ENCODE measurements around the gene SELENBP1.

Gene SELENBP1

DNA sequence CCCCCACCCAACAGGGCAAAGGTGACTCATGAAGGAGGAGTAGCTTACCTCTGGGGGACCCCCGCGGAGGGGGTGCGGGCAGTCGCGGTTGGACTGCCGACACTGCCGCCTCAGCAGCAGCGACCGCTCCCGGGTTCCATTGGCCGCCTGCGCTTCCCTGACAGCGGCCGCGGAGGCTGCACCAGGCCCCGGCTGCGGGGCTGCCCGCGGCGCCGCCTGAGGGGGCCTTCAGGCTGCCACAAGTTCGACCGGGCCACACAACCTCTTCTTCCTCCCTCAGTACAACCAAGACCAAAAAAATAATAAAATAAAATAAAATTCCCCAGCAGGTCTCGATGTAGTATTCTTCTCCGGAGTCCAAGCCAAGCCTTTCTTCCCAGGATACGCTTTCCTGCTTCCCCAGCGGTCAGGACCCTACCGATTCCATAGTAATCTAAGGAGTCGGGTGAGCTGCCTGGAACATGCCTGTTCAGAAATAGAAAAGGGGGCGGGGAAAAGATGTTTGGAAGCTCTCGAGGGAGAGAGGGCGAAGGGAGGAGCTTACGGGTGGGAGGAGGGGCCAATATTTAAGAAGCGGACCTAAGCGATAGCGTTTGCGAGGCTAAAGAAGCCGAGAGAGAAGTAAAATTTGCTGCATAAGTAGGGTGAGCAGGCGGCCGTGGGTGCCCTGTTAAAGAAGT is 45.1 kb downstream of the SELENBP1 start, which contains the start of gene PI4KB:
Gene PI4KB (minus strand): TSS at position 194 of the 680 bp plus-strand sequence. CDS start 10,935 bp downstream, outside the sequence.
- H3K9ac ChIP-seq (ENCODE audit: low read length), result peak within 1 kb of the TSS; percentile 92

DNA sequence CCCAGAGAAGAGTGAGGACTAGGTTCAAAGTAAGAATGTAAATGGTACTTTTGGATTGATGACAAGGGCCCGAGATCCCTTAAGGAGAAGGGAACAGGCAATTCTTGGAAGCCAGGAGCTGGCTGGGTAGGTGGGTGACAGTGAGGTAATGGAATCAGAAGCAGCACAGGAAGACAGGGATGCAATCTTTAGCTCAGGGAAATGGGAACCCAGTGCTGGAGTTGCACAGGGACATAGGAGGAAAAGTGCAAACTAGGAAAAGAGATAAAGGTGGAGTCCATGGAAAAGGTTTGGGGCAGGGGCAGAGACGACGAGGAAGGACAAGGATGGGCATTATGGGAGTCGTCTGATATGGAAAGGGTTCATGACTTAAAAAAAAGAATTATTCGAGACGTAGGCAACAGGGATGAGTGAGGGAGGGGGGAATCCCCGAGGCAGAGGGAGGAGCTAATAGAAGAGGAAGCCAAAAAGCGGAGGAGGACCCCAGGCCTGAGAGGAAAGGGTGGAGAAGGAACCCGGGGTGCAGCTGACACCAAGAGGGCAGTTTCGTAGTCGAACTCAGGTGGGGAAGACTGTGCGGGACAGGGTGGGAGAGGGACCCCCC is 45.8 kb downstream of the SELENBP1 start:
- H3K9ac ChIP-seq (ENCODE audit: low read length), result peak overlapping the region; percentile 92
- H3K9me3 ChIP-seq (ENCODE audit: control insufficient read depth, low read length), result no peaks in the 10 kb centered on the region
- peaks cover 20% of the 10 kb centered on the region for H3K4me1 ChIP-seq (ENCODE audit: control insufficient read depth, insufficient read depth, low read length)
- H3K27me3 ChIP-seq (ENCODE audit: control insufficient read depth, insufficient read depth, low read length), result no peaks in the 10 kb centered on the region
- H3K36me3 ChIP-seq (ENCODE audit: control insufficient read depth, insufficient read depth, low read length), result peaks cover 10% of the 10 kb centered on the region
- H3K4me3 ChIP-seq (ENCODE audit: low read length), result peak overlapping the region; percentile 23

More for the DNA sequence above, 45.1 kb downstream of the SELENBP1 start, which contains the start of gene PI4KB:
- Histone ChIP-seq H3K36me3 (ENCODE audit: control insufficient read depth, insufficient read depth, low read length) (peaks cover 10% of the 10 kb centered on the region), H3K4me3 (ENCODE audit: low read length) (peak within 1 kb of the TSS; percentile 23), H3K4me1 (ENCODE audit: control insufficient read depth, insufficient read depth, low read length) (peaks cover 20% of the 10 kb centered on the region), H3K27me3 (ENCODE audit: control insufficient read depth, insufficient read depth, low read length) (no peaks in the 10 kb centered on the region), H3K9me3 (ENCODE audit: control insufficient read depth, low read length) (no peaks in the 10 kb centered on the region)

DNA sequence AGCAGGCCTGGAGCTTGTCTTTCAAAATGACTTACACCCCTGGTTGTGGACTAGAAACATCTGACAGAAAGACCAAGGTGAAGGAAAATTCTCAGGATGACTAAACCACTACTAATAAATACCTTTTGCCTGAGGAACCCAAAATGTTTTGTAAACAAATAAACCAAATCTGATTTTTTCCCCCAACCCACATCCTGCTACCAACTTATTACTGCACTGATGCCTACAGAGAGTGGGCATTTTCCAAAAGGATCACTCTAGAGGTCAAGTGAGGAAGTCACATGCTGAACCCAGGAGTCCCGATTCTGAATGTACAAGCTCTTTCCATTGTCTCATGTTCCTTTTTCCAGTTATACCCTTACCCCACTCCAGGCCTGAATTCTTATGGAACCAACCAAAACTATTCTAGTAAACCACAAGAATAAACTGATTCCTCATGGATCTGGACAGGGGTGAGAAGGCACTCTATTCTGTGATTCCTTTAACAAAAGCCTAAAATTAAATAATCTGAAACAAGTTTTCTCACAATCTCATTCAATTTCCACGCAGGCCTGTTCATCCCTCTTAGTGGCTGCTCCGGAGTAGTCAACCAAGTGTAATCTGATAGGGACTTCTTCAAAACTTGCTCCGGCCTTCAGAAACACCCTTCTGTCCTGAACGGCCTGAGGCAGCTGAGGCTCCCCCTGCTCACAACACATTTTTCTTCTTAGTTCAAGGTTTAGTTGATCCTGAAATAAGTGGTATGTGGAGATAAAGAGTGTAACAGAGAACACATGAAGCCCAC is 46.7 kb downstream of the SELENBP1 start:
- Histone ChIP-seq H3K27me3 (ENCODE audit: control insufficient read depth, insufficient read depth, low read length) (no peaks in the 10 kb centered on the region), H3K9me3 (ENCODE audit: control insufficient read depth, low read length) (no peaks in the 10 kb centered on the region), H3K4me3 (ENCODE audit: low read length) (peak overlapping the region; percentile 23), H3K4me1 (ENCODE audit: control insufficient read depth, insufficient read depth, low read length) (peaks cover 20% of the 10 kb centered on the region), H3K36me3 (ENCODE audit: control insufficient read depth, insufficient read depth, low read length) (peaks cover 10% of the 10 kb centered on the region), H3K9ac (ENCODE audit: low read length) (peak overlapping the region; percentile 92)

DNA sequence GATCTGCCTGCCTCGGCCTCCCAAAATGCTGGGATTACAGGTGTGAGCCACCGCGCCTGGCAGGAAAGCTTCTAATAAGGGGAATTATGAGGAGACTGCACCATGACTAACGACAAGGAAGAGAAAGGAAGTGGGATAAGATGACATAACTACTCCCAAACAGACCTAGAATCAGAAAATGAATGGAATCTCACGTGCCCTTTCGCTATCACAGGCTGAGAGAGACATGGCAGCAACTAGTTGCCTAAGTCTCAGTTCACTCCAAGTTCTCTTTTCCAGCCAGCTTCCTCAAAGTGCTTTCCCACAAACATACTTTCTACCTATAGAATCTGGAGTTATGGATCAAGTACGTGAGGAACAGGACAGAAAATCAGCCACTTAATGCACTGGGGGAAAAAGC is 47.3 kb downstream of the SELENBP1 start:
- peaks cover 20% of the 10 kb centered on the region for H3K4me1 ChIP-seq (ENCODE audit: control insufficient read depth, insufficient read depth, low read length)
- H3K27me3 ChIP-seq (ENCODE audit: control insufficient read depth, insufficient read depth, low read length), result no peaks in the 10 kb centered on the region
- no peak overlapping the region for H3K9ac ChIP-seq (ENCODE audit: low read length)
- peaks cover 10% of the 10 kb centered on the region for H3K36me3 ChIP-seq (ENCODE audit: control insufficient read depth, insufficient read depth, low read length)
- no peak overlapping the region for H3K4me3 ChIP-seq (ENCODE audit: low read length)
- H3K9me3 ChIP-seq (ENCODE audit: control insufficient read depth, low read length), result no peaks in the 10 kb centered on the region

DNA sequence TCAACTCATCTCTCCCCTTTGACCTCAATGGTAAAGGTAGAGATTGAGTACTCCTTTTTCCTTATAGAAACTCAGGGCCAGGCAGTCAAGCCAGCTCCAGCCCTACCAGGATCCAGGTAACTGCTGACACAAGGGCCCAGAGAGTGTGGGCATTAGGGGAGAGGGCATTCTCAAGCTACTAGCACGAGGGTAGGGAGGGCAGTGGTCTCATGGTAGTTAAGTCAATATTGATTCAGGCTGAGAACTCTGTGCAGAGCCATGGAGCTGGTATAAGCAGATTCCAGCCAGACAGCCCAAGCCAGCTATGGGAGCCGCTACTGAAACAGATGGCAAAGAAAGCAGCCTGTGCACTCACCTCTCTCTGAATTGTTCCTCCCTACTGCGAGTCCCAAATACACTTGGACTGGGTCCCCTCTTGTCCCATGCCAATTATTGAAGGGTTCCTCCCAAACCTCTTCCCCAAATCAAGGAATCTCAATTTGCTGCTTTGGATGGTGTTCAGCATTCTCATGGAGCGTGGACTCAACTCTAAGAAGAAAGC is 48.0 kb downstream of the SELENBP1 start:
- H3K4me3 ChIP-seq (ENCODE audit: low read length), result no peak overlapping the region
- H3K4me1 ChIP-seq (ENCODE audit: control insufficient read depth, insufficient read depth, low read length), result peaks cover 20% of the 10 kb centered on the region
- H3K9ac ChIP-seq (ENCODE audit: low read length), result no peak overlapping the region
- H3K27me3 ChIP-seq (ENCODE audit: control insufficient read depth, insufficient read depth, low read length), result no peaks in the 10 kb centered on the region
- no peaks in the 10 kb centered on the region for H3K9me3 ChIP-seq (ENCODE audit: control insufficient read depth, low read length)
- H3K36me3 ChIP-seq (ENCODE audit: control insufficient read depth, insufficient read depth, low read length), result peaks cover 10% of the 10 kb centered on the region

DNA sequence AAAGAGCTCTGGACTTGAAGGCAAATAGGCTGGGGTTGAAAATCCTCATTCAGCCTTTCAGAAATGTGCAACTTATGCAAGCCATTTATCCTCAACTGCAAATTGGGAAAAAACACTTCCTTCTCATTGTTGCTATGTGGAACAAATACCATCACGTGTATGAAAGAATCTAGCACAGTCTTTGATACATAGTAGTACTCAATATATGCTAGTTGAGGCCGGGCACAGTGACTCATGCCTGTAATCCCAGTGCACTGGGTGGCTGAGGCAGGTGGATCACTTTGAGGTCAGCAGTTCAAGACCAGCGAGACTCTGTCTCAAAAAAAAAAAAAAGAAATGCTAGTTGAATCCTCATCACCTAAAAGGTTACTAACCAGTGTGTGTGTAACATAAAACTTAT is 53.5 kb downstream of the SELENBP1 start:
- Histone ChIP-seq H3K27me3 (ENCODE audit: control insufficient read depth, insufficient read depth, low read length) (no peaks in the 10 kb centered on the region), H3K36me3 (ENCODE audit: control insufficient read depth, insufficient read depth, low read length) (peaks cover 5% of the 10 kb centered on the region), H3K4me3 (ENCODE audit: low read length) (no peak overlapping the region), H3K9ac (ENCODE audit: low read length) (no peak overlapping the region), H3K9me3 (ENCODE audit: control insufficient read depth, low read length) (no peaks in the 10 kb centered on the region), H3K4me1 (ENCODE audit: control insufficient read depth, insufficient read depth, low read length) (peaks cover 7% of the 10 kb centered on the region)

DNA sequence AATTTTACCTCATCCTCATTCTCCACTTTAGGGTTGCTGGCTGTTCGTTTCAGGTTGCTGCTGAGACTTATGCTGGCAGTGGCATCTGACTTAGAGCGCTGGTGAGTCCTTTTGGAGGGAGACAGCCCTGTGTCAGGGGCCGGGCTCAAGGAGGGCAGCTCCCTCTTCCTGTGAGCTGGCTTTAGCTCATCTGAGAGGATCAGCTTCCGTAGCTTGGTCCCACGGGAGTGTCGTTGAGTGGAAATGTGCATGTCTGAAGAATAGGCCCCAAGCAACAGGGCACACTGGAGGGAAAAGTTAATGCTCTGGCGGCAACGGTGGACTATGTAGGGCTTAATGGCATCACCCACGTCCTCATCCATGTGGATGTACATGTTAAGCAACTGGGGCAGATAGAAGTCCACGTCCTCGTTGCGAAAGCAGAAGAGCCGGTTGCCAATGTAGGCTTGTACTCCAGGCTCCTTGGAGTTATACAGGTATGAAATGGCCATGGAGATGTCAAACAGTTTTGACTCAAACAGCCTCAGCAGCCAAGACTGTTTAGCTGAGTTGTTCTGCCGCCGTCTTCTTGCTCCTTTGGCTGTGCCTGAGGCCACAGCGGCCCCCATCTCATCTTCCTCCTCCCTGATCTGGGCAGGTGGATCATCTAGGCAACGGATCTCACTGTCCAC is 56.8 kb downstream of the SELENBP1 start:
- Histone ChIP-seq H3K36me3 (ENCODE audit: control insufficient read depth, insufficient read depth, low read length) (peaks cover 13% of the 10 kb centered on the region), H3K9ac (ENCODE audit: low read length) (no peak overlapping the region), H3K9me3 (ENCODE audit: control insufficient read depth, low read length) (no peaks in the 10 kb centered on the region), H3K4me3 (ENCODE audit: low read length) (no peak overlapping the region), H3K4me1 (ENCODE audit: control insufficient read depth, insufficient read depth, low read length) (peaks cover 27% of the 10 kb centered on the region), H3K27me3 (ENCODE audit: control insufficient read depth, insufficient read depth, low read length) (no peaks in the 10 kb centered on the region)
